ENCODE measurements around the gene LRP1.

DNA sequence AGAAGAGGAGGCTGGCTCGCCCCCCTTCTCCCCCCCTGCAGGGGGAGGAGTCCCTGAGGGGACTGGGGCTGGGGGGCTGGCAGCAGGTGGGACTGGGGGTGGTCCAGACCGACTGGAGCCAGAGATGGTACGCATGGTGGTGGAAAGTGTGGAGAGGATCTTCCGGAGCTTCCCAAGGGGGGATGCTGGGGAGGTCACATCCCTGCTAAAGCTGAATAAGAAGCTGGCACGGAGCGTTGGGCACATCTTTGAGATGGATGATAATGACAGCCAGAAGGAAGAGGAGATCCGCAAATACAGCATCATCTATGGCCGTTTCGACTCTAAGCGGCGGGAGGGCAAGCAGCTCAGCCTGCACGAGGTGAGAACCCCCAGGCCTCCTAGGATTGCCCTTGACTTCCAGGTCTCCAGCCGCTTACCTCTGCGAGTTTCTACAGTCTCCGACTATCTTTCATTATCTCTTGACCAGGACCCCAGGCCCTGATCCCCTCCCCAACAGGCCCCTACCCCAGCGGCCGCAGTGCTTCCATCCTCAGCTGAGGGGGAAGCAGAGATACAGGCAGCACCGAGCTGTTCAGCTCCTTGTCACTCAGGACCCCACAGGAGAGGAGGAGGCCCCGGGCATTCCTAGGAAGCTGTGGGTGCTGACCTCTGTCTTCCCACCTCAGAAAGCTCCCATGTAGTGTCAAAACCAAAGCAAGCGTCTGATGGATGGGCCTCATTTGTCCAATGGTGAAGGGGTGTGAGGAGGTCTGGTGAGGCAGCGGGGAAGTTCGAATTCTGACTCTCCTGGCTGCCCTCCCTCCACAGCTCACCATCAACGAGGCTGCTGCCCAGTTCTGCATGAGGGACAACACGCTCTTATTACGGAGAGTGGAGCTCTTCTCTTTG lies 36.4 kb upstream of the LRP1 start:
- TF ChIP-seq, protein P1, sequence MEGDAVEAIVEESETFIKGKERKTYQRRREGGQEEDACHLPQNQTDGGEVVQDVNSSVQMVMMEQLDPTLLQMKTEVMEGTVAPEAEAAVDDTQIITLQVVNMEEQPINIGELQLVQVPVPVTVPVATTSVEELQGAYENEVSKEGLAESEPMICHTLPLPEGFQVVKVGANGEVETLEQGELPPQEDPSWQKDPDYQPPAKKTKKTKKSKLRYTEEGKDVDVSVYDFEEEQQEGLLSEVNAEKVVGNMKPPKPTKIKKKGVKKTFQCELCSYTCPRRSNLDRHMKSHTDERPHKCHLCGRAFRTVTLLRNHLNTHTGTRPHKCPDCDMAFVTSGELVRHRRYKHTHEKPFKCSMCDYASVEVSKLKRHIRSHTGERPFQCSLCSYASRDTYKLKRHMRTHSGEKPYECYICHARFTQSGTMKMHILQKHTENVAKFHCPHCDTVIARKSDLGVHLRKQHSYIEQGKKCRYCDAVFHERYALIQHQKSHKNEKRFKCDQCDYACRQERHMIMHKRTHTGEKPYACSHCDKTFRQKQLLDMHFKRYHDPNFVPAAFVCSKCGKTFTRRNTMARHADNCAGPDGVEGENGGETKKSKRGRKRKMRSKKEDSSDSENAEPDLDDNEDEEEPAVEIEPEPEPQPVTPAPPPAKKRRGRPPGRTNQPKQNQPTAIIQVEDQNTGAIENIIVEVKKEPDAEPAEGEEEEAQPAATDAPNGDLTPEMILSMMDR (IDR thresholded peaks at IDR 0.05; ENCODE audit: insufficient read depth, low read depth, low read length) = no peak
- TF ChIP-seq EZH2 (IDR thresholded peaks at IDR 0.05; ENCODE audit: insufficient read depth, low read length) = no peak

Measured in astrocyte (in vitro differentiated cells and primary cell).